Breast epithelium (tissue), 3 donors: ENCODE results near the gene VPS13D.

Experiments
- POLR2A ChIP-seq: fragments of 450-650 bp; IDR thresholded peaks from one replicate; pipeline ENCODE4 v1.6.1; 2016; ENCODE audit warnings: antibody characterized with exemption, mild to moderate bottlenecking, moderate library complexity
- POLR2AphosphoS5 ChIP-seq, 3 donors: sonication (generic); formaldehyde crosslinking; IDR thresholded peaks; one replicate each; pipeline ENCODE4 v1.6.1; 2017; ENCODE audit warnings: antibody characterized with exemption in 3 of 3
- TF ChIP-seq, protein P1 (sequence below), 3 donors: fragments of 450-650 bp; IDR thresholded peaks; one replicate each; pipeline ENCODE4 v1.5.1; 2016 to 2017; ENCODE audit warnings: antibody characterized with exemption in 3 of 3, mild to moderate bottlenecking in 3 of 3, moderate library complexity in 3 of 3

DNA sequence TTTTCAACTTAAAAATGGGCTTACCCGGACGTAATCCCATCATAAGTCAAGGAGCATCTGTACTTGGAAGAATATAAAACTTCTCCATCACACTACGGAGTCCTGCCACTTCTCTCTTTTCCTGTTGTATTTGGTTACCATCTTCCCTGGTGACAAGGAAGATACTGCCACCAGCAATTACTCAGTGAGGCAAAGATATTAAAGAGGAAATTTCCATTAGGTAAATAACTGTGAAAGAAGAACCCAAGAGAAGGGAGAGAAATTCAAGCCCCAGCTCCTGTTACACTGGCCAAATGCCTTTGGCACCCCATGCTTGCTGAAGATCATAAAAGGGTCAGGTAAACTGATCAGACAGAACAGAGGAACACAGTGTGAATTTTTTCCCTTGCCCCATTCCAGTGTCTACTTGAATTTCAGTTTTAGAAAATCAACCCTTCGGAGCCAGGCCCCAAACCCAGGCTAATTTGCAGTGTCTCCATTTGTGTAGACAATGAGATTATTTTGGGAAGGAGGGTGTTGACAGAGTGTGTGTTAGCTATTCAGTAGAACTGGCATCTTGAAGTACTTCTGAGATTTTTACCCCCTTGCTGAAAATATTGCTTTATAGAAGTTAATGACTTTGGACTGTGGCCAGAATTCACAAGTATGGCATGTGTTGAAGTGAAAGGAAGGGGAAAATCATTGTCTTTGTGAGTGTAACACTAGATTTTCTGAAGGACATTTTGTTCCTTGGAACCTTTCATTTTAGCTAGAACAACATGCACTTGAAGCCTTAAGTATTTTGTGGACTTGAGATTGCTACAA is 221.1 kb downstream of the VPS13D start:
- TF ChIP-seq, protein P1, sequence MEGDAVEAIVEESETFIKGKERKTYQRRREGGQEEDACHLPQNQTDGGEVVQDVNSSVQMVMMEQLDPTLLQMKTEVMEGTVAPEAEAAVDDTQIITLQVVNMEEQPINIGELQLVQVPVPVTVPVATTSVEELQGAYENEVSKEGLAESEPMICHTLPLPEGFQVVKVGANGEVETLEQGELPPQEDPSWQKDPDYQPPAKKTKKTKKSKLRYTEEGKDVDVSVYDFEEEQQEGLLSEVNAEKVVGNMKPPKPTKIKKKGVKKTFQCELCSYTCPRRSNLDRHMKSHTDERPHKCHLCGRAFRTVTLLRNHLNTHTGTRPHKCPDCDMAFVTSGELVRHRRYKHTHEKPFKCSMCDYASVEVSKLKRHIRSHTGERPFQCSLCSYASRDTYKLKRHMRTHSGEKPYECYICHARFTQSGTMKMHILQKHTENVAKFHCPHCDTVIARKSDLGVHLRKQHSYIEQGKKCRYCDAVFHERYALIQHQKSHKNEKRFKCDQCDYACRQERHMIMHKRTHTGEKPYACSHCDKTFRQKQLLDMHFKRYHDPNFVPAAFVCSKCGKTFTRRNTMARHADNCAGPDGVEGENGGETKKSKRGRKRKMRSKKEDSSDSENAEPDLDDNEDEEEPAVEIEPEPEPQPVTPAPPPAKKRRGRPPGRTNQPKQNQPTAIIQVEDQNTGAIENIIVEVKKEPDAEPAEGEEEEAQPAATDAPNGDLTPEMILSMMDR (IDR thresholded peaks at IDR 0.05), result no peak
- TF ChIP-seq POLR2A (no peak), POLR2AphosphoS5 (IDR thresholded peaks at IDR 0.05) (no peak)
